HepG2 (cell line): ENCODE results near the gene TMEM35A. TPM values are rescaled to one million over a fixed set of nuclear protein-coding genes. Genes with fewer than 3 reads are reported as not detected.
A peak's percentile ranks its signal among the peaks of the same experiment; 100 is the strongest.

Source experiments
- KDM2A ChIP-seq: sonication (generic); formaldehyde crosslinking; IDR thresholded peaks from 2 replicates; pipeline ENCODE4 v1.4.0; 2020; ENCODE audit warnings: low read depth, missing genetic modification reagents, borderline replicate concordance
- MEF2D ChIP-seq: sonication (generic); formaldehyde crosslinking; IDR thresholded peaks from 2 replicates; pipeline ENCODE4 v1.5.1; 2020; ENCODE audit warnings: mild to moderate bottlenecking, missing genetic modification reagents
- POLR2A ChIP-seq, 2 experiments: IDR thresholded peaks; 2 replicates each; pipeline ENCODE4 v1.6.1; 2011; ENCODE audit warnings: low read depth in 2 of 2, low read length in 2 of 2, mild to moderate bottlenecking in 1 of 2, moderate library complexity in 1 of 2; ENCODE audit not compliant: insufficient read depth in 1 of 2
- RARG ChIP-seq: sonication (generic); formaldehyde crosslinking; IDR thresholded peaks from 2 replicates; pipeline ENCODE4 v1.4.0; 2020; ENCODE audit warnings: low read depth, mild to moderate bottlenecking, missing genetic modification reagents
- RBM39 ChIP-seq: fragments of 200-400 bp; formaldehyde crosslinking; IDR thresholded peaks from one replicate; pipeline ENCODE4 v1.6.1; 2018; ENCODE audit warnings: antibody characterized with exemption, mild to moderate bottlenecking, low read depth, low read length; ENCODE audit not compliant: poor library complexity, severe bottlenecking
- SMAD9 ChIP-seq: sonication (generic); formaldehyde crosslinking; IDR thresholded peaks from 2 replicates; pipeline ENCODE4 v1.5.1; 2020; ENCODE audit warnings: mild to moderate bottlenecking, missing genetic modification reagents
- WIZ ChIP-seq: sonication (generic); formaldehyde crosslinking; IDR thresholded peaks from 2 replicates; pipeline ENCODE4 v1.5.1; 2020; ENCODE audit warnings: mild to moderate bottlenecking, missing genetic modification reagents
- YEATS4 ChIP-seq: sonication (generic); formaldehyde crosslinking; IDR thresholded peaks from 2 replicates; pipeline ENCODE4 v1.4.0; 2020; ENCODE audit warnings: missing genetic modification reagents, borderline replicate concordance
- ZFY ChIP-seq: sonication (generic); formaldehyde crosslinking; IDR thresholded peaks from 2 replicates; pipeline ENCODE4 v1.4.0; 2020; ENCODE audit warnings: missing genetic modification reagents
- ZNF329 ChIP-seq: sonication (generic); formaldehyde crosslinking; IDR thresholded peaks from 2 replicates; pipeline ENCODE4 v1.9.0; 2021; ENCODE audit warnings: low read depth, mild to moderate bottlenecking, missing genetic modification reagents
- ZNF788 ChIP-seq: sonication (generic); formaldehyde crosslinking; IDR thresholded peaks from 2 replicates; pipeline ENCODE4 v1.5.0; 2020; ENCODE audit warnings: mild to moderate bottlenecking, missing genetic modification reagents, borderline replicate concordance
- ZNF790 ChIP-seq: sonication (generic); formaldehyde crosslinking; IDR thresholded peaks from 2 replicates; pipeline ENCODE4 v1.8.0; 2022; ENCODE audit warnings: missing genetic modification reagents, mild to moderate bottlenecking, borderline replicate concordance
- polyA plus RNA-seq, 8 experiments: library from polyadenylated mRNA; depleted of rRNA in 3 of 8; stranded (reverse) in 7 of 8; unstranded in 1 of 8; fragments of >200 nt; fragmentation: Illumina TruSeq in 4 of 8; extraction: Trizol in 4 of 8; gene quantifications; 2 replicates each; pipeline versions ENCODE4 v1.2.1 to v1.2.3, GENCODE V29; 2011 to 2016; ENCODE audit warnings: low read depth in 4 of 8, missing spikeins in 1 of 8, mixed read lengths in 1 of 8; ENCODE audit not compliant: insufficient read depth in 1 of 8
- total RNA-seq, 5 experiments: library from RNA; depleted of rRNA; stranded (reverse); fragments of >200 nt; fragmentation: Illumina TruSeq; extraction: Trizol; gene quantifications; 2 replicates each; pipeline ENCODE4 v1.2.3, GENCODE V29; 2016; ENCODE audit warnings: low read depth in 1 of 5
- TF ChIP-seq, protein P1 (sequence below): sonication (generic); formaldehyde crosslinking; IDR thresholded peaks from 2 replicates; pipeline ENCODE4 v1.4.0; 2020; ENCODE audit warnings: missing genetic modification reagents, mild to moderate bottlenecking, borderline replicate concordance
- TF ChIP-seq, protein P2 (sequence below): sonication (generic); formaldehyde crosslinking; conservative IDR thresholded peaks from 2 replicates; pipeline ENCODE4 v1.4.0; 2020; ENCODE audit warnings: missing genetic modification reagents
- TF ChIP-seq, protein P3 (sequence below): sonication (generic); formaldehyde crosslinking; IDR thresholded peaks from 2 replicates; pipeline ENCODE4 v1.4.0; 2020; ENCODE audit warnings: low read depth, missing genetic modification reagents
- TF ChIP-seq, protein P4 (sequence below): sonication (generic); formaldehyde crosslinking; conservative IDR thresholded peaks from 2 replicates; pipeline ENCODE4 v1.4.0; 2020; ENCODE audit warnings: missing genetic modification reagents
- TF ChIP-seq, protein P5 (sequence below): sonication (generic); formaldehyde crosslinking; IDR thresholded peaks from 2 replicates; pipeline ENCODE4 v1.5.0; 2020; ENCODE audit warnings: missing genetic modification reagents
- TF ChIP-seq, protein P6 (sequence below): IDR thresholded peaks from 2 replicates; pipeline ENCODE4 v1.6.1; 2016; ENCODE audit warnings: mild to moderate bottlenecking

Gene TMEM35A
- total and polyA plus RNA-seq, 2 of the 13 experiments (the other 11 are each of a cell fraction or from before 2014, with no cell fraction given) = 0.03 TPM; not detected in 1

DNA sequence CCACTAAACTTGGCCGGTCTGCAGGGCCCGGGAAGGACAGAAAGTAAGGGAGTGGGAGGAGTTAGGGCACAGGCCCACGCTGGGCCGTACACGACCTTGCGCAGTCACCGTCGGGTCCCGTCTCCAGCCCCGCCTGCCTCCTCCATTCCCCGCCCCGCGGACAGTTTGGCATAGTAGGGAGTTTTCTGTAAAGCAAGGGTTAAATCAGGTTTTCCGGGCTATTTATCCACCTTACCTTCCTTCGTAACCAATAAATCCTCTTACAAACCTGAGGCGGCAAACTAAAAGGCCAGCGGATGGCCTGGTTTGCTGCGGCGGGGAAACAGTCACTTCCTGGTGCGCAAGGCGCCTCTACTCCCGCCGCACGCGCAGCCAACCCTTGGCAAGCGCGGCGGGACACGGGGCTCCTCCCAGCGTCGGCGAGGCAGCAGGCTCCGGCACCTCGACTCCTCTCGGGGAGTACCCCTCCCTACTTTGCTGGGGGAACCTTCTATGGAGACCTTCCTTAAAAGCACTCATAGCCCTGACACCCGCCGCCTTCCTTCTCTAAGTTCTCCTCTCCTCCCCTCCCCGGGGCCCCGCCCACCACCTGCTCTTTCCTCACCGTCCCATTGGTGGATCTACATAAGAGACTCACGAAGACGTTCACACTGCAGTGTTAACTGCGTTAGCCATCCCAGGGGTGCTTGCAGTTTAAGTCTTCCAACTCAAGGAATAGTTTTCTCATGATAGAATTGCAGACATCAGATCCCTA is 27.0 kb upstream of the TMEM35A start, which contains the start of gene TRMT2B (continued):
- TF ChIP-seq, protein P1, sequence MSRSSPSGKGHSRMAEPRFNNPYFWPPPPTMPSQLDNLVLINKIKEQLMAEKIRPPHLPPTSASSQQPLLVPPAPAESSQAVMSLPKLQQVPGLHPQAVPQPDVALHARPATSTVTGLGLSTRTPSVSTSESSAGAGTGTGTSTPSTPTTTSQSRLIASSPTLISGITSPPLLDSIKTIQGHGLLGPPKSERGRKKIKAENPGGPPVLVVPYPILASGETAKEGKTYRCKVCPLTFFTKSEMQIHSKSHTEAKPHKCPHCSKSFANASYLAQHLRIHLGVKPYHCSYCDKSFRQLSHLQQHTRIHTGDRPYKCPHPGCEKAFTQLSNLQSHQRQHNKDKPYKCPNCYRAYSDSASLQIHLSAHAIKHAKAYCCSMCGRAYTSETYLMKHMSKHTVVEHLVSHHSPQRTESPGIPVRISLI (CRISPR knock-in tag) = no peak
- peak; percentile 41 to 52; a peak in 2 of 4 replicates for TF ChIP-seq POLR2A (IDR thresholded peaks at IDR 0.05; ENCODE audit: insufficient read depth in 1 of 2, low read depth in 2 of 2, low read length in 2 of 2)
- no peak for TF ChIP-seq WIZ (CRISPR knock-in tag)
- TF ChIP-seq YEATS4 (CRISPR knock-in tag) = peak; percentile 31; the same call in 1 of the 2 replicates
- TF ChIP-seq, protein P2, sequence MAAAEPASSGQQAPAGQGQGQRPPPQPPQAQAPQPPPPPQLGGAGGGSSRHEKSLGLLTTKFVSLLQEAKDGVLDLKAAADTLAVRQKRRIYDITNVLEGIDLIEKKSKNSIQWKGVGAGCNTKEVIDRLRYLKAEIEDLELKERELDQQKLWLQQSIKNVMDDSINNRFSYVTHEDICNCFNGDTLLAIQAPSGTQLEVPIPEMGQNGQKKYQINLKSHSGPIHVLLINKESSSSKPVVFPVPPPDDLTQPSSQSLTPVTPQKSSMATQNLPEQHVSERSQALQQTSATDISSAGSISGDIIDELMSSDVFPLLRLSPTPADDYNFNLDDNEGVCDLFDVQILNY (CRISPR knock-in tag) = 0 out of 2 replicates have a peak, but pooled peaks have one; percentile 27
- TF ChIP-seq RARG (CRISPR knock-in tag) = no peak
- TF ChIP-seq ZFY (CRISPR knock-in tag) = peak; percentile 67
- TF ChIP-seq, protein P3, sequence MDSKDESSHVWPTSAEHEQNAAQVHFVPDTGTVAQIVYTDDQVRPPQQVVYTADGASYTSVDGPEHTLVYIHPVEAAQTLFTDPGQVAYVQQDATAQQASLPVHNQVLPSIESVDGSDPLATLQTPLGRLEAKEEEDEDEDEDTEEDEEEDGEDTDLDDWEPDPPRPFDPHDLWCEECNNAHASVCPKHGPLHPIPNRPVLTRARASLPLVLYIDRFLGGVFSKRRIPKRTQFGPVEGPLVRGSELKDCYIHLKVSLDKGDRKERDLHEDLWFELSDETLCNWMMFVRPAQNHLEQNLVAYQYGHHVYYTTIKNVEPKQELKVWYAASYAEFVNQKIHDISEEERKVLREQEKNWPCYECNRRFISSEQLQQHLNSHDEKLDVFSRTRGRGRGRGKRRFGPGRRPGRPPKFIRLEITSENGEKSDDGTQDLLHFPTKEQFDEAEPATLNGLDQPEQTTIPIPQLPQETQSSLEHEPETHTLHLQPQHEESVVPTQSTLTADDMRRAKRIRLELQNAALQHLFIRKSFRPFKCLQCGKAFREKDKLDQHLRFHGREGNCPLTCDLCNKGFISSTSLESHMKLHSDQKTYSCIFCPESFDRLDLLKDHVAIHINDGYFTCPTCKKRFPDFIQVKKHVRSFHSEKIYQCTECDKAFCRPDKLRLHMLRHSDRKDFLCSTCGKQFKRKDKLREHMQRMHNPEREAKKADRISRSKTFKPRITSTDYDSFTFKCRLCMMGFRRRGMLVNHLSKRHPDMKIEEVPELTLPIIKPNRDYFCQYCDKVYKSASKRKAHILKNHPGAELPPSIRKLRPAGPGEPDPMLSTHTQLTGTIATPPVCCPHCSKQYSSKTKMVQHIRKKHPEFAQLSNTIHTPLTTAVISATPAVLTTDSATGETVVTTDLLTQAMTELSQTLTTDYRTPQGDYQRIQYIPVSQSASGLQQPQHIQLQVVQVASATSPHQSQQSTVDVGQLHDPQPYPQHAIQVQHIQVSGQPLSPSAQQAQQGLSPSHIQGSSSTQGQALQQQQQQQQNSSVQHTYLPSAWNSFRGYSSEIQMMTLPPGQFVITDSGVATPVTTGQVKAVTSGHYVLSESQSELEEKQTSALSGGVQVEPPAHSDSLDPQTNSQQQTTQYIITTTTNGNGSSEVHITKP = no peak
- no peak for TF ChIP-seq ZNF788 (CRISPR knock-in tag)
- TF ChIP-seq RBM39 = no peak
- no peak for TF ChIP-seq ZNF790 (CRISPR knock-in tag)
- TF ChIP-seq MEF2D = 0 out of 2 replicates have a peak, but pooled peaks have one; percentile 33
- TF ChIP-seq, protein P4, sequence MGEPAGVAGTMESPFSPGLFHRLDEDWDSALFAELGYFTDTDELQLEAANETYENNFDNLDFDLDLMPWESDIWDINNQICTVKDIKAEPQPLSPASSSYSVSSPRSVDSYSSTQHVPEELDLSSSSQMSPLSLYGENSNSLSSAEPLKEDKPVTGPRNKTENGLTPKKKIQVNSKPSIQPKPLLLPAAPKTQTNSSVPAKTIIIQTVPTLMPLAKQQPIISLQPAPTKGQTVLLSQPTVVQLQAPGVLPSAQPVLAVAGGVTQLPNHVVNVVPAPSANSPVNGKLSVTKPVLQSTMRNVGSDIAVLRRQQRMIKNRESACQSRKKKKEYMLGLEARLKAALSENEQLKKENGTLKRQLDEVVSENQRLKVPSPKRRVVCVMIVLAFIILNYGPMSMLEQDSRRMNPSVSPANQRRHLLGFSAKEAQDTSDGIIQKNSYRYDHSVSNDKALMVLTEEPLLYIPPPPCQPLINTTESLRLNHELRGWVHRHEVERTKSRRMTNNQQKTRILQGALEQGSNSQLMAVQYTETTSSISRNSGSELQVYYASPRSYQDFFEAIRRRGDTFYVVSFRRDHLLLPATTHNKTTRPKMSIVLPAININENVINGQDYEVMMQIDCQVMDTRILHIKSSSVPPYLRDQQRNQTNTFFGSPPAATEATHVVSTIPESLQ (CRISPR knock-in tag) = no peak
- 0 out of 2 replicates have a peak, but pooled peaks have one; percentile 16 for TF ChIP-seq ZNF329
- TF ChIP-seq, protein P5, sequence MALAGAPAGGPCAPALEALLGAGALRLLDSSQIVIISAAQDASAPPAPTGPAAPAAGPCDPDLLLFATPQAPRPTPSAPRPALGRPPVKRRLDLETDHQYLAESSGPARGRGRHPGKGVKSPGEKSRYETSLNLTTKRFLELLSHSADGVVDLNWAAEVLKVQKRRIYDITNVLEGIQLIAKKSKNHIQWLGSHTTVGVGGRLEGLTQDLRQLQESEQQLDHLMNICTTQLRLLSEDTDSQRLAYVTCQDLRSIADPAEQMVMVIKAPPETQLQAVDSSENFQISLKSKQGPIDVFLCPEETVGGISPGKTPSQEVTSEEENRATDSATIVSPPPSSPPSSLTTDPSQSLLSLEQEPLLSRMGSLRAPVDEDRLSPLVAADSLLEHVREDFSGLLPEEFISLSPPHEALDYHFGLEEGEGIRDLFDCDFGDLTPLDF = peak; percentile 43; the same call in 1 of the 2 replicates
- TF ChIP-seq, protein P6, sequence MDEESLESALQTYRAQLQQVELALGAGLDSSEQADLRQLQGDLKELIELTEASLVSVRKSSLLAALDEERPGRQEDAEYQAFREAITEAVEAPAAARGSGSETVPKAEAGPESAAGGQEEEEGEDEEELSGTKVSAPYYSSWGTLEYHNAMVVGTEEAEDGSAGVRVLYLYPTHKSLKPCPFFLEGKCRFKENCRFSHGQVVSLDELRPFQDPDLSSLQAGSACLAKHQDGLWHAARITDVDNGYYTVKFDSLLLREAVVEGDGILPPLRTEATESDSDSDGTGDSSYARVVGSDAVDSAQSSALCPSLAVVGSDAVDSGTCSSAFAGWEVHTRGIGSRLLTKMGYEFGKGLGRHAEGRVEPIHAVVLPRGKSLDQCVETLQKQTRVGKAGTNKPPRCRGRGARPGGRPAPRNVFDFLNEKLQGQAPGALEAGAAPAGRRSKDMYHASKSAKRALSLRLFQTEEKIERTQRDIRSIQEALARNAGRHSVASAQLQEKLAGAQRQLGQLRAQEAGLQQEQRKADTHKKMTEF (CRISPR knock-in tag) = peak; percentile 50; the same call in 1 of the 2 replicates
- TF ChIP-seq SMAD9 = no peak
- peak; percentile 37; the same call in 1 of the 2 replicates for TF ChIP-seq KDM2A (CRISPR knock-in tag)
